Measurements from ENCODE around the gene NUCKS1.

DNA sequence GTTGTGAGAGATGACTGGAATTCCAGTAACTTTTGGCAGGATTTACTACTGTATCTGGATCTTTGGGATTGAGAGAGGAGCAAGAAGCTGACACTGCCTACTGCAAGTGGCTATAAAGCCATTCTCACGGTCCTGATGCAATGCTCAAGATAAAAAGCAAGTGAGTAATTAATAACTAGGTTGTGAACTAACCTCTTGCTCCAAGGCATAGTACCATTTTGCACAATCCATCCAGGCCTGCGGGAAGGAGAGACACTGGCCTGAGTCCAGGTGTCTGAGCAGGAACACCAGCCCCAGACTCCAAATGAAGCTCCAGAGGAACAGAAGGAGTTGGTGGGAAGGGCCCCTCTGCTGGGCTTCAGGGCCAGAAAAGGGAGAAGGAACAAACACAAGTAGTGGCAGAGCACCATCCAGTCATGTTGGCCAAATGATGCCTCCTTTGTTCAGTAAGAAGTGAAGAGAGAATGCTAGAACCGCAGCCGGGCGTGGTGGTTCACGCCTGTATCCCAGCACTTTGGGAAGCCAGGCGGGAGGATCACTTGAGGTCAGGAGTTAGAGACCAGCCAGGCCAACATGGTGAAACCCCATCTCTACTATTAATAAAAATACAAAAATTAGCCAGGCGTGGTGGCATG lies 59.7 kb downstream of the NUCKS1 start:
- TF ChIP-seq, protein P1, sequence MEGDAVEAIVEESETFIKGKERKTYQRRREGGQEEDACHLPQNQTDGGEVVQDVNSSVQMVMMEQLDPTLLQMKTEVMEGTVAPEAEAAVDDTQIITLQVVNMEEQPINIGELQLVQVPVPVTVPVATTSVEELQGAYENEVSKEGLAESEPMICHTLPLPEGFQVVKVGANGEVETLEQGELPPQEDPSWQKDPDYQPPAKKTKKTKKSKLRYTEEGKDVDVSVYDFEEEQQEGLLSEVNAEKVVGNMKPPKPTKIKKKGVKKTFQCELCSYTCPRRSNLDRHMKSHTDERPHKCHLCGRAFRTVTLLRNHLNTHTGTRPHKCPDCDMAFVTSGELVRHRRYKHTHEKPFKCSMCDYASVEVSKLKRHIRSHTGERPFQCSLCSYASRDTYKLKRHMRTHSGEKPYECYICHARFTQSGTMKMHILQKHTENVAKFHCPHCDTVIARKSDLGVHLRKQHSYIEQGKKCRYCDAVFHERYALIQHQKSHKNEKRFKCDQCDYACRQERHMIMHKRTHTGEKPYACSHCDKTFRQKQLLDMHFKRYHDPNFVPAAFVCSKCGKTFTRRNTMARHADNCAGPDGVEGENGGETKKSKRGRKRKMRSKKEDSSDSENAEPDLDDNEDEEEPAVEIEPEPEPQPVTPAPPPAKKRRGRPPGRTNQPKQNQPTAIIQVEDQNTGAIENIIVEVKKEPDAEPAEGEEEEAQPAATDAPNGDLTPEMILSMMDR (conservative IDR thresholded peaks at IDR 0.05 in 1 of 2, IDR thresholded peaks at IDR 0.05 in 1 of 2; ENCODE audit: low read depth in 1 of 2, low read length in 2 of 2): no peak
- no peak for TF ChIP-seq EZH2 (IDR thresholded peaks at IDR 0.05; ENCODE audit: low read length, missing control alignments)

All from fibroblast of lung (primary cell).